T-helper 22 cell (primary cell): ENCODE data around the gene IGF2BP2.
"Not testable (repeated sequence)": the region's sequence is repeated elsewhere in the genome, so short reads cannot be mapped to it uniquely, and the experiment has no call there.

Experiments
- DNase-seq: peaks from one replicate; pipeline ENCODE4 v3.0.0-alpha.2; 2020; ENCODE audit warnings: low read depth

IGF2BP2 gene

GRCh38 chr3:185837414-185837813 is 12.6 kb upstream of the IGF2BP2 start:
- DNase-seq, result no peak

DNA sequence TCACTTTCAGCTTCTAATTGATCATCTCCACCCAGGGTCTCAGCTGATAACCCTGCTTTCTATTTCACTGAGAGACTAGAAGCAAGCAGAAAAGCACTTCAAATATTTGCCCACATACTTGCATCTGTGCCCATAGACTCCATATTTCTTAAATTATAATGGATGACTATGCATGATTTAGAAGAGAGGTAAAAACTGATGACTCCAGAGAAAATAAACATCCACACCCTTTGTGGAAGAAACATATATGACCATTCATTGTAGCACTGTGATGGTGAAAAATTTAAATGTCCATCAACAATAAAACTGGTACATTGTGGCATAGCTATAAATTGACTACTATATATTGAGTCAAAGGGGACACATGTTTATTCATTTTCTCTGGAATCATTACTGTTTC is 7.1 kb upstream of the IGF2BP2 start:
- DNase-seq, result no peak

GRCh38 chr3:185831195-185831594 is 6.4 kb upstream of the IGF2BP2 start:
- no peak for DNase-seq

- no peak for DNase-seq
Measured at GRCh38 chr3:185830018-185830797, 5.4 kb upstream of the IGF2BP2 start.

DNA sequence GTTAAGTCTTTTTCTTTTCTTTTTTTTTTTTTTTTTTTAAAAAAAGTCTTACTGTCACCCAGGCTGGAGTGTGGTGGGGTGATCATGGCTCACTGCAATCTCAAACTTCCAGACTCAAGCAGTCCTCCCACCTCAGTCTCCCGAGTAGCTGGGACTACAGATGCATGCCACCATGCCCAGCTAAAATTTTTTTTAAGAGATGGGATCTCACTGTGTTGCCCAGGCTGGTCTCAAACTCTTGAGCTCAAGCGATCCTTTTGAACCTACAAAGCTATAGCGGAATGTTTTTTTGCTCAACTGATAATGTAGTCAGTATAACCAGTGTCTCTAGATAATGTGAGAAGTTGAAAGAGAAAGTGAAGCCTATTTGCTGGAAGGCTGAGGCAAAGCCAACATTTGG is 3.9 kb upstream of the IGF2BP2 start:
- DNase-seq, result no peak

DNA sequence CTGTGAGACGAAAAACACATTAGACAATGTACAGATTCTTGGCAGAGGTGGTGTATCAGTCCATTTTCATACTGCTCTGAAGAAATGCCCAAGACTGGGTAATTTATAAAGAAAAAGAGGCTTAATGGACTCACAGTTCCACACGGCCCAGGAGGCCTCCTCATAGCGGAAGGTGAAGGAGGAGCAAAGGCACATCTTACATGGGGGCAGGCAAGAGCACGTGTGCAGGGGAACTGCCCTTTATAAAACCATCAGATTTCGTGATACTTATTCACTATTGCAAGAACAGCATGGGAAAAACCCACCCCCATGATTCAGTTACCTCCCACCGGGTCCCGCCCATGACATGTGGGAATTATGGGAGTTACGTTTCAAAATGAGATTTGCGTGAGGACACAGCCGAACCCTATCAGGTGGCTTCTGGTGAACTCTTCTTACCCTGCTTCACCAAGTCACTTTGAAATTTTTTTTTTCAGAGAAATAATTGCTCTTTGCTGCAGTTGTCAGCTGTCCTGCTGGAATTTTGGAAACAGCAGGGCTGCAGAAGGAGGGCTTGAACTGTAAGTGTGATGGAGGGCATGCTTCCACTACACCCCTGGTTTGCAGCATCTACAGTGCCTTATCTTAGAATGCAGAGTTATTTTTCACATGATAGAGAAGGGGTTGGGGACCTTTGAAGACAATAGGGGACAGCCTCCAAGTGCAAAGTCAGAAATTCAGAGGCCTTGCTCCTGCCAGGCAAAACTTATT is 2.9 kb upstream of the IGF2BP2 start:
- DNase-seq, result no peak

DNA sequence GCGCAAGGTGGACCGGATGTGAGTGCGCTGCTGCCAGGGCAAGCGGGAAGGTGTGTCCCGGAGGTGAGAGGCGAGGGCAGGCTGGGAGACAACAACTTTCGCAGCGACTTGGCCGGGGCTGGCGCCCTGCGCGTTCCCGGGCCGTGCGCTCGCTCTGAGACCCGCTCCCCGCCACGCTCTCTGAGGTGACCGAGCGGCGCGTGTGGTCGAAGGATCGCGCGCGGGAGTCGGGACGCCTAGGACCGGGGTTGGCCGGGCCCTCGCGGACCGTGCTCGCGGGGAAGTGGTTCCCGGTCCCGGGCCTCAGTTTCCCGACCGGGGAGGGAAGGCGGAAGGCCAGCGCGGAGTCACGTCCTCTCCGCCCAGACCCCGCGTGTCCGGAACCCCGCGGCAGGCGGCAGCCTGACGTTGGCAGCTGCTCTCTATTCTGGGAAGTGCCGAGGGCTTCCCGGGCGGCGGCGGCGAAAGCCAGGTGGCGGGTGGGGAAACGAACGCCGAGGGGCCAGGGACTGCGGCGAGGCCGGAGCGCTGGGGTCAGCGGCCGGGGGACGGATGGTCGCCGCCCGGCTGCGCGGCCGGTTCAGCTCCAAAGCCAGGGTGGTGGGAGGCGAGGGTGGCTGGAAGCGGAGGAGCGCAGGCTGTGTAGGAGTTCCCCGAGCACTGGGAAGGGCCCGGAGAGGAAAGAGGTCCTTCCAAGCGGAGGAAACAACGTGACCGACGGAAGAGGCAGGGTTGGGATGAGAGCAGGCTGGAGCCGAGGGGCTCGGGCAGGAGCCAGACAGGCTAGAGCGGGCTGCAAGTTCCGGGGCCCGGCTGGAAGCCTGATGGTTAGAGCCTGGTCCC is 1.0 kb upstream of the IGF2BP2 start:
- DNase-seq, result no peak

DNA sequence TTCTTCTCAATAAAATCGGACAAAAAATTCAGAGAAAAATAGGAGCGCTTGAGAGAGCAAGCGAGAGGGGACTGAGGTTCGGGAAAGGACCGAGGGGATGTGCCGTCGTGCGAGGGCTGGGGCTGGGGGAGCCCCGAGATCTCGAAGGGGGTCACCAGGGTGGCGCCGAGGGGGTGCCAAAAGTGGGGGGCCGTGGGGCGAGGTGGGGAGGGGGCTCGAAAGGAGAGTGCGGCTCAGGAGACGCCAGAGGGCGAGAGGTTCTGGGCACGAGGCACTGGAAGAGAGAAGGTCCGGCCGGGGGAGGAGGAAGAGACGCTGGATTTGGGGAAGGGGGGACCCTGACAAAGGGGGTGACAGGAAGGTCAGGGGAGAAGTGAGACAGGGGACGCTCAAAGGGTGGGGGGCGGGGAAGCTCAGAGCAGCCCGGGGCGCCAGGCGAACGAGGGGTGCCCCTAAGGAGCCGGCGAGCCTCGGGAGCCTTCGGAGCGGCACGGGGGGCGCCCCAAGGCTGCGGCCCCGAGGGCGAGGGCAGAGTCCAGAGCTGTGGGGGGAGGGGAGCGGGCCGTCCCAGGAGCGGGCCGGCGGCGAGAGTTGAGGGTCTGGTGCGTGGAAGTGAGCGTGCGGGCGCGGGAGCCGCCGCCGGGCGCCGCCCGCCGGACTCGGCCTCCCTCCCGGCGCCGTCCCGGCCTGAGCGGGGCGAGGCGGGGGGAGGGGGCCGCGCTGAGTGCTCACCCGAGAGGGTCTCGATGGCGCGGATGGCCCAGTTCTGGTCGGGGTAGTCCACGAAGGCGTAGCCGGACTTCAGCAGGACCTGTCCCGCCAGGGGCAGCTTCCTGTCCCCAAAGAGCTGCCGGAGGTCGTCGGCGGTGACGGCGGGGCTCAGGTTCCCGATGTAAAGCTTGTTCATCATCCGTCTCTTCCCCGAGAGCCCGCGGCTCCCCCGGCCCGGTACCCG is 514 bp downstream of the IGF2BP2 start:
- DNase-seq, result no peak

GRCh38 chr3:185823078-185824044 is 1.5 kb downstream of the IGF2BP2 start:
- DNase-seq, result no peak

GRCh38 chr3:185822221-185823000 is 2.4 kb downstream of the IGF2BP2 start:
- DNase-seq, result no peak

DNA sequence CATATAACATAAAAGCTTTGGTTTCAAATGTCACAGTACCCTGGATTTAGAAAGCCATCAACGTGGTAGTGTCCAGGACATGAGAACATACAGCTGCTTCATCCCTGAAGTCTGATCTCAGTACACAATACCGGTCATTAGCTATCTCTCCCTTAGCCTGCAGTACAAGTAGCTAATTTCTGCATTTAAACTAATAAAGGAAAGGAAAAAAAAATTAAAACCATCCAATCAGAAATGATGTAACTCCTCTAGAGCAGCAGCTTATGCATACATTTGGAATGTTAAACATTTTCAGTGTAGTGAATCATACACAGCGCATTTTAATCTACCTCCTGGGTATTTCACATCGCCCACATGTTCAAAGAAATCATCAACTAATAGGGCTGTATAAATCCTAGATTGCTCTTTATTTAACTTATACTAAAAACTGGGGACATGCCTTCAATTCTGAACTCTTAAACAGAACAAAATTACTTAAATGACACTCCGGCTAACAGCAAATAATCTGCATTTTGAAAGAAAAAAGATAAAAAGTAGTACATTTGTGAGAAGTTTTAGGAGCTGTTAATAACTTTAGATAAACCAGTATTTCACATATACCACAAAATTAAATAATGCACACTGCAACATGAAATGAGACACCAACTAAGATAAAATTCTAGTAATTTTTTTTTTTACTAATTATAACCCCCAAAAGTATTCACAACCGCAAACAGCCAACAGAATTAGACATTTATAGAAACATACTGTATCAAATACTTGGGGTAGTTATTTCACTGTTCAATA is 3.7 kb downstream of the IGF2BP2 start:
- DNase-seq, result no peak

DNA sequence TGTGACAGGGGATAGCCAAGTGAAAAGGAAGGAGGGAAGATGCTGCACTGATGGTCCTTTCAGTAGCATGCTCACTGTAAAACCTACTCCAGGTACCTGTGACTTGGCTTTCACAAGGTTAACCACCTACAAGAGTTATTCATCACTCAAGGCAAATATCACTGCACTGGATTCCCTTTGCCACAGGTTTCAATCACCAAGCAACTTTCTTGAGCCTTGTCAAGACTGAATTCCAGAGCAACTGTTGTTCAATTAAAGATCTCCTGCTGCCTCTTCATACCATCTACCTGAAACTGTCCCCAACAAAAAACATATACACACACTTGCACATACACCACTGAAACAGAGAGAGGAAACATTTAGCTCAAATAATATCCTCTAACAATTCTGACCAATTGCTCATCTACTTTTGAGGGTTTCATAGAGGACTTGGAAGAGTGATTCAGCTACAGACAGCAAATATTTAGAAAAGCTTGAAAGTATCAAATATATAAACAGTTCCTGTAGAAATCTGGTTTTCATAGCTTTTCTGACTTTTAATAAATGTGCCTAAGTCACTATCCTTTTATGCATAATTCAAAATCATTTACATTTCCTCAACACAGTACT is 6.5 kb downstream of the IGF2BP2 start:
- no peak for DNase-seq

DNA sequence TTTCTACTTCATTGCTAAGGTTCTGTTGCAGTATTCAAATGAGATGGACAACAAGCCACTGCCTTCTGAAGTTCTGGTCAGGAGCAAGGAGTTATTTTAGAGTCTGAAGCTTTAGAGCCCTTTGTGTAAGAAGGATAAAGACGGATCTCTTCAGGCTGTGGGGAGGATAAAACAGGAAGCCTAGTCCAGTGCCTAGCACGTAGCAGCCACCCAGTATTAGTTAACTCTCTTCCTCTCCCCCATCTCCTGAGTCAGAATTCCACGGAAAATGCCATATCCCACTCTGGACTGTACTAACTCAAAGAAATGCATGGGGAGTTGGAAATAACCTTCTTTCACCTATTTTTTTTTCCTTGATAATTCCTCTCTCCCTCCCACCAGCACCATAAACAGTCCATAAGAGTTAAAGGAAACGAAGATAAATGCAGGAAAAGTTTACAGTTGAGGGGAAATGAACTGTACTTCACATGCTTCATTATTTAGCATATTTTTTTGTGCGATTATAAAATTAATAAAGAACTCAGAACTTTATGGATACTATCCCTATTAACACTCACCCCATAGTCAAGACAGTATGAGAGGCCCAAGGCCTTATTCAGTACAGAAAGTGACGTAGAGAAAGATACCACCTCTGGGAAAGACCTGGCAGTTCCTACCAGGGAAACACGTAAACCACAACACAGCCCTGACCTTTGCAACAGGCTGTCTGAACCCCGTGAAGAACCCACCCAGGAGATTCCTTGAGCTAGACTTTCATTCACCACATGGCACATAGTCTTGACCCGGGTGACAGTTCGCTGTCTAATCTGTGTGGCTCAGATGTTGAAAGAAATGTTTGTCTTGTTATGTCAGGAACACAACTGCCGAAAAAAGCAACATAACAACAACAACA is 9.2 kb downstream of the IGF2BP2 start:
- DNase-seq, result no peak

GRCh38 chr3:185813691-185814215 is 11.1 kb downstream of the IGF2BP2 start:
- DNase-seq, result no peak

- DNase-seq, result no peak
Measured at GRCh38 chr3:185813205-185813604, 11.6 kb downstream of the IGF2BP2 start.

GRCh38 chr3:185807445-185808068 is 17.3 kb downstream of the IGF2BP2 start:
- no peak for DNase-seq

GRCh38 chr3:185798831-185799110 is 26.1 kb downstream of the IGF2BP2 start:
- not testable (repeated sequence) for DNase-seq
